HT-29 (cell line): ENCODE measurements around the gene FBXO10. TPM values are rescaled to one million over a fixed set of nuclear protein-coding genes. Genes with fewer than 3 reads are reported as not detected.
A peak's percentile ranks its signal among the peaks of the same experiment; 100 is the strongest.
"Not testable (repeated sequence)": the region's sequence is repeated elsewhere in the genome, so short reads cannot be mapped to it uniquely, and the experiment has no call there.

ENCODE experiments used
- DNase-seq: peaks from one replicate; pipeline ENCODE4 v3.0.0-alpha.2; 2015; ENCODE audit warnings: low spot score
- total RNA-seq: library from RNA; depleted of rRNA; stranded (reverse); fragments of >200 nt; shearing (Covaris generic); gene quantifications from 2 replicates; pipeline ENCODE4 v1.2.3, GENCODE V29; 2014

FBXO10 gene
- total RNA-seq, 1 experiment from 2014 or later: 7.4 TPM

GRCh38 chr9:37511016-37512010 lies 64.9 kb downstream of the FBXO10 start:
- DNase-seq: no peak

- not testable (repeated sequence) for DNase-seq
Observed at GRCh38 chr9:37510053-37510452, 66.1 kb downstream of the FBXO10 start.

DNA sequence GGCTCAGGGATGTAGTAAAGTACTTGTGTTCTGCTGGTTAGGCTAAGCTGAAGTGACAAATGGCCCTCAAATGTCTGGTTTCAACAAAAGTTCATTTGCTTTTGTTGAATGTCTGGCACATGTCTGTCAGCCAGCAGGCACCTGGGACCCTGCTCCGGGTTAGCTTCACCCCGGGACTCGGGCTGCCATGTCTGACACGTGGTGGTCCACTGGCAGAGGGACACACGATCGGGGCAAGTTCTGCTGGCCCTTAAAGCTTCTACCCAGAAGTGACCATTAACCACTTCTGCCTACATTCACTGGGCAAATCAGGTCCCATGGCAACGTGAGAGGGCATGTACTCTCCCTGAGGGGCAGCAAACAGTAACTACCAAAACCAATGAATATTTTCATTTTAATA lies 66.6 kb downstream of the FBXO10 start:
- DNase-seq: no peak

DNA sequence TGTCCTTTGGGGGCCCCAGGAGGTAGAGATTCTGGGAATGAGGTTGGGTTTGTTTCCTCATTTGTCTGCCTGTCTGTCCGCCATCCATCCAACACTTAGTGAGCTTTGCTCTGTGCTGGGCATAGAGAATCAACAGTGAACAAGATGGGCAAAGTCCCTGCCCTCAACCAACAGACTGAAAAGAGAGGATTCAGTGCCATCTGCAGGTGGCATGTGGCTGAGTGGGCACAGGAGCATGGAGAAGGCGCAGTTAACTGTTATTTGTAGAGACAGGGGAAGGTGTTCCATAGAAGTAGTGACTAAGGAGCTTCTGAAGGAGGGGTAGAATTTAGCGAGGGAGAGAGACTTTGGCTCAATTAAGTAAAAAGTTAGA lies 67.4 kb downstream of the FBXO10 start:
- no peak for DNase-seq

DNA sequence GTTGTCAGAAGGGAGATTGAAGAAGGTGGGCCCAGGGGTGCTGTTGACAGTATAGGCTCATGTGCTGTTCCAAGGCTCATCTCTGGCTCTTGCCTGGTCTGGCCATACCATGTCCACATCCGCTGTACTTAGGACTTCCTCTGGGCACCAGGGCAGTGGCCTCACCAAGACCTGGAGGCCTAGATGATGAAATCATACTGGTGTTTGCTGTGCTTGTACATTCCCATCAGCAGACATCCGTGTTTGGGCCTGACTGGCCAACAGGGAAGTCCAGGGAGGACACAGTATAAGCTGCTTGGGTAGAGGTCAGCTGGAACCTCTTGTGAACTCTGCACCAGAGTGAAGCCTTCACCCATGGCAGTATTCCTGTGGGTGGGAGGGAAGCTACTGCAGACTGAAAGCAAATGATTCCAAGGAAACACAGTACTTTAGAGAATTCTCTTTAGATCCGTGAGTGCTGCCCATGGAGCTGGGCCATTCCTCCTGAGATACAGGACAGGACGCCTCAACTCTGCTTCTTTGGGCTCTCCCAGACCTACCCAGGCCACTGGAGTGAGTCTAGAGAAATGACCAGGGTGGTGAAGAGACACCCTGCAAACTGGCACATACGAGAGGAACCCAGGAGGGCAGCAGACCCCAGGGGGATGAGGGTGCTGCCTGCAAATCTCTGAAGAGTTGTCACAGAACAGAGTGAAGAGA lies 67.9 kb downstream of the FBXO10 start:
- no peak for DNase-seq

DNA sequence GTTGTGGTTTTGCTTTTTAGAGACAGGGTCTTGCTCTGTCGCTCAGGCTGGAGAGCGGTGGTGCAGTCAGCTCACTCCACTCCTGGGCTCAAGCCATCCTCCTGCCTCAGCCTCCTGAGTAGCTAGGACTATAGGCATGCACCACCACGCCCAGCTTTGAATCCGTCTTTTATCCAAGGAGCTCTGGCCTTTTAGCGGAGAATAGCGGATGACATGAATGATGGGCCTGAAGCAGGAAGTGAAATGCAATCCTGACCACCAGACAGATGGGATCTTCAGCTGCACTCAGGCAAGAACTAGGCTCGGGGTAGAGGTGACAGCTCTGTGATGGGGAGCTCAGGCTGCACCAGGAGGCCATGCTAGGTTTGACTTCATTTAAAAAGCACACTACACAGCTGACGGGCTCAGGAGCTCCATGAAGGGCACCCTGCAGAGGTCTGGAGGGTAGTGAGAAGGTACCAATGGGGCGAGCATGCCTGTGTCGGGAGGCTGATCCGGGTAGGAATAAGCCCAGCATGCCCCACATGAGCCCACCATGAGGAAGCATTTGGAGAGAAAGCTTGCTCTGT lies 68.5 kb downstream of the FBXO10 start:
- DNase-seq: no peak

- no peak for DNase-seq
Observed at GRCh38 chr9:37504605-37505004, 71.6 kb downstream of the FBXO10 start.

- no peak for DNase-seq
Observed at GRCh38 chr9:37503736-37504135, 72.4 kb downstream of the FBXO10 start.

GRCh38 chr9:37501957-37502596 lies 74.1 kb downstream of the FBXO10 start:
- DNase-seq: no peak

GRCh38 chr9:37499297-37499696 lies 76.9 kb downstream of the FBXO10 start:
- no peak for DNase-seq

GRCh38 chr9:37498457-37498856 lies 77.7 kb downstream of the FBXO10 start:
- DNase-seq: no peak

- no peak for DNase-seq
Observed at GRCh38 chr9:37497320-37497719, 78.9 kb downstream of the FBXO10 start.

DNA sequence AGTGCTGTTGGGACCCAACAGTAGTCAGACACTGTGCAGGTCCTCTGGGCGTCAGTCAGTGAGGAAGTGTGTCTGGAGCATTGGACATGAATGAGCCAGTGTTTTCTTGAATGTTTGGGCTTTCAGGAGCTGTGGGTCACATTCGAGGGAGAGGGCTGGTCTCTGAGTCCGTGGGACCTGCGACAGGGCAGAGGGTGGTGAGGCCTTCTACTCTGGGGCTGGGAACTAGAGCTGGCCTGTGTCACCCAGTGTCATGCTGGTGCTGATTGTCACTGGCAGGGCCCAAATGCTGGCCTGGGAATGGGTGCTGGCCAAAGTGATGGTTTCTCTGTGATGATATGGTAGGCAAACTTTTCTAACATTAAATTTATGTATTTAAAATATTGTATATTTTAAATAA lies 80.2 kb downstream of the FBXO10 start:
- DNase-seq: no peak

GRCh38 chr9:37495571-37495970 lies 80.6 kb downstream of the FBXO10 start:
- no peak for DNase-seq

DNA sequence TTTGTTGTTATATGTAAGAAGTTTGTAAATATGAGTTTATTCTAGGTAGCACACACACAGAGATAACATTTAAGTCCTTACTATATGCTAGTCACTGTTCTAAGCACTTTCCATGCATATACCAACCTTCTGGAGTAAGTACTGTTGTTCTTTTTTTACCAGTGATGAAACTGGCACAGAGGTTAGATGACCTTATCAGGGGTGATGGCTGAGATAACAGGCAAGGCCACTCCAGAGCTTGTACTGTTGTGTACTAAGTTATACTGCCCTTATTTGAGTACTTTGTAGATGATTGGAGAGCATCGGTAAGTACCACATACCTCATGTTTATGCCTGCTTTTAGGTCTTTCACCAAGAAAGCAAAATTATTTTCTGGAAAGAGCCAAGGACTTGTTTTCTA lies 84.2 kb downstream of the FBXO10 start:
- no peak for DNase-seq

GRCh38 chr9:37486616-37487548 lies 89.3 kb downstream of the FBXO10 start:
- DNase-seq: no peak

DNA sequence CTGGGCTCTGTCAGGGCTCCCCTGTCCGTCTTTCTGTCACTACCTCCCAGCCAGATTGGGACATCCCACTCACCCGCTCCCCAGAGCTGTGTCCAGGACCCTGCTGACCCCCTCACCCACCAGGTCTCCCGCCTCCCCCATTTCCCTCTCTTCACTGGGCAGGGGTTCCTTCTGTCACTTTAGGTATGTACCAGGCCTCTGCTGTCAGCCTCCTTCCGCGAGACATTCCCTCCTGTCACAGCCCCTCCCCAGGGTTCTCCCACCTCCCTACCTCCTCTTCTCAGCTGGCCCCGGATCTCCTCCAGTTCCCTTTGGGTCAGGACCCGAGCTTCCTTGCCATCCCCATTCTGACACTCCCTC lies 89.9 kb downstream of the FBXO10 start:
- no peak for DNase-seq

GRCh38 chr9:37485389-37486255 lies 90.6 kb downstream of the FBXO10 start, which contains the start of gene POLR1E:
Gene POLR1E, plus strand, starts transcription at chr9:37485948. Its CDS starts 100 bp downstream, at chr9:37486048.
- peak; percentile 94 for DNase-seq

- DNase-seq: no peak
Observed at GRCh38 chr9:37480759-37481158, 95.4 kb downstream of the FBXO10 start.
